ENCODE measurements around the gene GABRR2. TPM values are rescaled to one million over a fixed set of nuclear protein-coding genes. Genes with fewer than 3 reads are reported as not detected.
"Not testable (repeated sequence)": the region's sequence is repeated elsewhere in the genome, so short reads cannot be mapped to it uniquely, and the experiment has no call there.

The GABRR2 gene
- total RNA-seq, 1 experiment from 2014 or later, result 0.78 TPM

GRCh38 chr6:89239338-89239737 is 75.8 kb downstream of the GABRR2 start:
- Mint-ChIP-seq H3K9me3 (ENCODE audit: low read depth, unreplicated experiment) (no peaks in the 10 kb centered on the region), H3K4me3 (ENCODE audit: low read depth, unreplicated experiment) (no peak overlapping the region), H3K4me1 (ENCODE audit: low read depth, unreplicated experiment) (peaks cover 17% of the 10 kb centered on the region), H3K27me3 (ENCODE audit: unreplicated experiment) (no peaks in the 10 kb centered on the region), H3K27ac (ENCODE audit: unreplicated experiment) (no peak overlapping the region), H3K36me3 (ENCODE audit: insufficient read depth, unreplicated experiment) (no peaks in the 10 kb centered on the region)
- no TSS peak for BruUV-seq (replicated peaks)
- CTCF ChIA-PET, result no interaction called here
- intact Hi-C loops (cut with micrococcal nuclease; ENCODE audit: unreplicated experiment), result no loop called here
- TF ChIP-seq CTCF (IDR thresholded peaks at IDR 0.05; ENCODE audit: unreplicated experiment), result no peak
- DNase-seq, result peak; percentile 12

DNA sequence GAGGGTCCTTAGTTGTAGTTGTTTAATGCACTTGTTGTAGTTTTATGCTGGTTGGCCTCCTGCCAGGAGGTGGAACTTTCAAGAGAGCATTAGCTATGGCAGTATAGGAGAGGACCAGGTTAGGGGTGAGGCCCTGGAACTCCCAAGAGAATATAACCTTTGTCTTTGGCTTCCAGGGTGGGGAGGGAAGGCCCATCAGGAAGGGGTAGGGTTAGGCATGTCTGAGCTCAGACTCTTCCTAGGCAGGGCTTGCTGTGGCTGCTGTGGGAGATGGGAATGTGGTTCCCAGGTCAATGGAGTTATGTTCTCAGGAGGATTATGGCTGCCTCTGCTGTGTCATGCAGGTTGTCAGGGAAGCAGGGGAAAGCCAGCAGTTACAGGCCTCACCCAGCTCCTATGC is 77.9 kb downstream of the GABRR2 start:
- DNase-seq, result no peak
- Mint-ChIP-seq H3K4me3 (ENCODE audit: low read depth, unreplicated experiment) (no peak overlapping the region), H3K9me3 (ENCODE audit: low read depth, unreplicated experiment) (no peaks in the 10 kb centered on the region), H3K4me1 (ENCODE audit: low read depth, unreplicated experiment) (peaks cover 2% of the 10 kb centered on the region), H3K27me3 (ENCODE audit: unreplicated experiment) (peaks cover 19% of the 10 kb centered on the region), H3K36me3 (ENCODE audit: insufficient read depth, unreplicated experiment) (no peaks in the 10 kb centered on the region), H3K27ac (ENCODE audit: unreplicated experiment) (no peak overlapping the region)
- no peak for TF ChIP-seq CTCF (IDR thresholded peaks at IDR 0.05; ENCODE audit: unreplicated experiment)
- CTCF ChIA-PET, result no interaction called here
- BruUV-seq (replicated peaks), result no TSS peak
- intact Hi-C loops (cut with micrococcal nuclease; ENCODE audit: unreplicated experiment), result no loop called here

DNA sequence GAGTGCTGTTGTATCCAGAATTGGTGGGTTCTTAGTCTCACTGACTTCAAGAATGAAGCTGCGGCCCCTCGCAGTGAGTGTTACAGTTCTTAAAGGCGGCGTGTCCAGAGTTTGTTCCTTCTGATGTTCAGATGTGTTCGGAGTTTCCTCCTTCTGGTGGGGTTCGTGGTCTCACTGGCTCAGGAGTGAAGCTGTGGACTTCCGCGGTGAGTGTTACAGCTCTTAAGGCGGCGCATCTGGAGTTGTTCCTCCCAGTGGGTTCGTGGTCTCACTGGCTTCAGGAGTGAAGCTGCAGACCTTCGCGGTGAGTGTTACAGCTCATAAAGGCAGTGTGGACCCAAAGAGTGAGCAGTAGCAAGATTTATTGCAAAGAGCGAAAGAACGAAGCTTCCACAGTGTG is 81.5 kb downstream of the GABRR2 start:
- H3K9me3 Mint-ChIP-seq (ENCODE audit: low read depth, unreplicated experiment); BruUV-seq (replicated peaks); H3K4me3 Mint-ChIP-seq (ENCODE audit: low read depth, unreplicated experiment); DNase-seq; CTCF ChIA-PET; H3K36me3 Mint-ChIP-seq (ENCODE audit: insufficient read depth, unreplicated experiment); intact Hi-C loops (cut with micrococcal nuclease; ENCODE audit: unreplicated experiment); H3K4me1 Mint-ChIP-seq (ENCODE audit: low read depth, unreplicated experiment); H3K27ac Mint-ChIP-seq (ENCODE audit: unreplicated experiment): not testable (repeated sequence)
- H3K27me3 Mint-ChIP-seq (ENCODE audit: unreplicated experiment), result peaks cover 30% of the 10 kb centered on the region

- Mint-ChIP-seq H3K4me3 (ENCODE audit: low read depth, unreplicated experiment) (no peak overlapping the region), H3K36me3 (ENCODE audit: insufficient read depth, unreplicated experiment) (no peaks in the 10 kb centered on the region), H3K27ac (ENCODE audit: unreplicated experiment) (no peak overlapping the region), H3K4me1 (ENCODE audit: low read depth, unreplicated experiment) (no peaks in the 10 kb centered on the region), H3K27me3 (ENCODE audit: unreplicated experiment) (peaks cover 18% of the 10 kb centered on the region), H3K9me3 (ENCODE audit: low read depth, unreplicated experiment) (peaks cover 5% of the 10 kb centered on the region)
- TF ChIP-seq CTCF (IDR thresholded peaks at IDR 0.05; ENCODE audit: unreplicated experiment), result no peak
- no peak for DNase-seq
- intact Hi-C loops (cut with micrococcal nuclease; ENCODE audit: unreplicated experiment), result no loop called here
- CTCF ChIA-PET, result no interaction called here
- no TSS peak for BruUV-seq (replicated peaks)
Measured at GRCh38 chr6:89222712-89223039, 92.4 kb downstream of the GABRR2 start.

- no peak overlapping the region for H3K27ac Mint-ChIP-seq (ENCODE audit: unreplicated experiment)
Measured at GRCh38 chr6:89221971-89222711, 93.0 kb downstream of the GABRR2 start.

More at GRCh38 chr6:89221971-89222711, 93.0 kb downstream of the GABRR2 start:
- BruUV-seq (replicated peaks), result no TSS peak
- intact Hi-C loops (cut with micrococcal nuclease; ENCODE audit: unreplicated experiment), result no loop called here
- Mint-ChIP-seq H3K36me3 (ENCODE audit: insufficient read depth, unreplicated experiment) (no peaks in the 10 kb centered on the region), H3K9me3 (ENCODE audit: low read depth, unreplicated experiment) (peaks cover 5% of the 10 kb centered on the region), H3K4me3 (ENCODE audit: low read depth, unreplicated experiment) (no peak overlapping the region), H3K4me1 (ENCODE audit: low read depth, unreplicated experiment) (no peaks in the 10 kb centered on the region), H3K27me3 (ENCODE audit: unreplicated experiment) (peaks cover 18% of the 10 kb centered on the region)
- no peak for TF ChIP-seq CTCF (IDR thresholded peaks at IDR 0.05; ENCODE audit: unreplicated experiment)
- no peak for DNase-seq
- CTCF ChIA-PET, result no interaction called here

Data from Calu3 (cell line).